ENCODE results near the gene PIANP.

GRCh38 chr12:6703631-6704030 lies 3.0 kb upstream of the PIANP start:
- no peak for TF ChIP-seq POLR2AphosphoS5 (IDR thresholded peaks at IDR 0.05)
- TF ChIP-seq POLR2A (IDR thresholded peaks at IDR 0.05; ENCODE audit: low read depth): no peak
- no peak for TF ChIP-seq CTCF (IDR thresholded peaks at IDR 0.05)
